HEK293T (cell line): ENCODE results near the gene AP3B1.

Experiments used
- CTCF ChIA-PET: fragments of 350-600 bp; formaldehyde crosslinking; extraction: SDS; loops from one replicate; lab custom pipeline; 2021; ENCODE audit warnings: antibody characterized with exemption, inconsistent platforms; lab: Yijun Ruan, JAX
- POLR2A ChIA-PET: fragments of 350-600 bp; formaldehyde crosslinking; extraction: SDS; loops from one replicate; lab custom pipeline; 2020; ENCODE audit warnings: antibody characterized with exemption, inconsistent platforms; lab: Yijun Ruan, JAX
- DNase-seq: peaks from one replicate; pipeline ENCODE4 v3.0.0; 2012; ENCODE audit warnings: mixed read lengths; ENCODE audit errors: extremely low spot score
- ARNT ChIP-seq: fragments of 450-650 bp; IDR thresholded peaks from 2 replicates; pipeline ENCODE4 v1.6.1; 2017; ENCODE audit warnings: mild to moderate bottlenecking
- BHLHE40 ChIP-seq: fragments of 450-650 bp; IDR thresholded peaks from 2 replicates; pipeline ENCODE4 v1.6.1; 2016; ENCODE audit warnings: mild to moderate bottlenecking, moderate library complexity, borderline replicate concordance
- CTBP1 ChIP-seq: fragments of 450-650 bp; IDR thresholded peaks from 2 replicates; pipeline ENCODE4 v1.6.1; 2016; ENCODE audit warnings: borderline replicate concordance
- ELF4 ChIP-seq: fragments of 450-650 bp; IDR thresholded peaks from 2 replicates; pipeline ENCODE4 v1.6.1; 2017; ENCODE audit warnings: antibody characterized with exemption
- FOXA1 ChIP-seq: fragments of 450-650 bp; IDR thresholded peaks from 2 replicates; pipeline ENCODE4 v1.6.1; 2016; ENCODE audit warnings: mild to moderate bottlenecking
- FOXK2 ChIP-seq: fragments of 450-650 bp; IDR thresholded peaks from 2 replicates; pipeline ENCODE4 v1.6.1; 2016; ENCODE audit warnings: mild to moderate bottlenecking
- FOXM1 ChIP-seq: fragments of 450-650 bp; IDR thresholded peaks from 2 replicates; pipeline ENCODE4 v1.6.1; 2017; ENCODE audit warnings: mild to moderate bottlenecking, borderline replicate concordance
- HDGF ChIP-seq: fragments of 450-650 bp; IDR thresholded peaks from 2 replicates; pipeline ENCODE4 v1.6.1; 2017; ENCODE audit warnings: antibody characterized with exemption, borderline replicate concordance
- L3MBTL2 ChIP-seq: fragments of 450-650 bp; conservative IDR thresholded peaks from 2 replicates; pipeline ENCODE4 v1.6.1; 2016; ENCODE audit warnings: mild to moderate bottlenecking
- LEF1 ChIP-seq: fragments of 450-650 bp; IDR thresholded peaks from 2 replicates; pipeline ENCODE4 v1.6.1; 2017; ENCODE audit warnings: mild to moderate bottlenecking, borderline replicate concordance
- NFRKB ChIP-seq: fragments of 450-650 bp; IDR thresholded peaks from 2 replicates; pipeline ENCODE4 v1.6.1; 2016; ENCODE audit warnings: mild to moderate bottlenecking, moderate library complexity
- SP1 ChIP-seq: fragments of 450-650 bp; IDR thresholded peaks from 2 replicates; pipeline ENCODE4 v1.6.1; 2017
- SUZ12 ChIP-seq: fragments of 450-650 bp; IDR thresholded peaks from 2 replicates; pipeline ENCODE4 v1.6.1; 2016; ENCODE audit warnings: mild to moderate bottlenecking
- TARDBP ChIP-seq: fragments of 450-650 bp; IDR thresholded peaks from 2 replicates; pipeline ENCODE4 v1.6.1; 2016
- ZNF384 ChIP-seq: fragments of 450-650 bp; IDR thresholded peaks from 2 replicates; pipeline ENCODE4 v1.6.1; 2016
- TF ChIP-seq, protein P1 (sequence below): fragments of 450-650 bp; IDR thresholded peaks from 2 replicates; pipeline ENCODE4 v1.6.1; 2016

The AP3B1 gene

DNA sequence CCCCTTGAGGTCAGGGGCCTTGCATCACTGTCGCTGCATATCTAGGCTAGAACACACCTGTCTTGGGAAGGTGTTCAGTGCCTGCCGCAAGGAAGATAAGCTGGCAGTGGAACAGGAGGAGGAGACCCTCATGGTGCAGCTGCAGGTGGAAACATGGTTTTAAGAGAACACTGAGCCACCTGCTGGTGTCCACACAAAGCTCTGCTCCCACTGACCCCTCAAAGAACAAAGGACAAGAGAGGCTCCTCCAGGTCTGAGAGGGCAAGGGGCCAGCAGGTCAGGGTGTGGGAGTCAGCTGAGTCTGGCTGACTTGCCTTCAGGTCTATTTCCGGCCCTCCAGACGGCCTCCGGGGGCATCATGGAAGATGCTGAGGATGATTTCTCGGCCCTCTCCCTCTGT is 308.2 kb downstream of the AP3B1 start:
- ChIA-PET CTCF (interaction anchor here (0.7 kb wide), 1 partner anchor 157 kb away, joined by 3 read pairs; no protein-coding TSS in a partner anchor), POLR2A (no interaction called here)
- TF ChIP-seq L3MBTL2 (no peak), SP1 (no peak), BHLHE40 (no peak), SUZ12 (no peak), LEF1 (no peak), NFRKB (no peak), HDGF (no peak), CTBP1 (no peak), ELF4 (no peak), FOXA1 (no peak), ZNF384 (no peak), ARNT (no peak), FOXK2 (no peak)
- DNase-seq = no peak

DNA sequence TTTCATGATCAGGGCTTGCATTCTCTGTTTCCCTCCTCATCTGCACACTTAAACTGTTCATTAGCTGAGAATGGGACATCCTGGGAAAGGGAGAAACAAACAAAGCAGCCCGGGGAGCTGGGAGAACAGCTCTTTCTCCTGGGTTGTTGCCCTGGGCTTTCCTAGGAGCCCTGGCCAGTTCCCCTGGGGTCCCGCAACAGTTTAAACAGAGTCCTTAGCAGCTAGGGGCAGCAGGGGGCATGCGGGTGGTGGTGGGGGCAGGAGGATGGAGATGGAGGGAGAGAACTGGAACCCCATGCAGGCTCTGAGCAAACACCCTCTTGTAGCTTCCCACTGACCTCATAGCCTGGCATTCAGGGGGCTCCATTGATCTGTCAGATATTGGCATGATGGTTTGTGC is 309.3 kb downstream of the AP3B1 start:
- ChIA-PET CTCF (interaction anchor here (0.6 to 1.1 kb wide), 3 partner anchors 9 to 165 kb away, joined by 4 to 6 read pairs (median 4); no protein-coding TSS in a partner anchor), POLR2A (interaction anchor here (0.9 to 2.0 kb wide), 5 partner anchors 9 to 355 kb away, joined by 3 to 8 read pairs (median 5); no protein-coding TSS in a partner anchor)
- TF ChIP-seq CTBP1 = no peak
- TF ChIP-seq SUZ12 = no peak
- TF ChIP-seq FOXA1 = no peak
- TF ChIP-seq ARNT = no peak
- TF ChIP-seq ZNF384 = no peak
- no peak for TF ChIP-seq HDGF
- TF ChIP-seq FOXK2 = no peak
- no peak for TF ChIP-seq LEF1
- no peak for DNase-seq

DNA sequence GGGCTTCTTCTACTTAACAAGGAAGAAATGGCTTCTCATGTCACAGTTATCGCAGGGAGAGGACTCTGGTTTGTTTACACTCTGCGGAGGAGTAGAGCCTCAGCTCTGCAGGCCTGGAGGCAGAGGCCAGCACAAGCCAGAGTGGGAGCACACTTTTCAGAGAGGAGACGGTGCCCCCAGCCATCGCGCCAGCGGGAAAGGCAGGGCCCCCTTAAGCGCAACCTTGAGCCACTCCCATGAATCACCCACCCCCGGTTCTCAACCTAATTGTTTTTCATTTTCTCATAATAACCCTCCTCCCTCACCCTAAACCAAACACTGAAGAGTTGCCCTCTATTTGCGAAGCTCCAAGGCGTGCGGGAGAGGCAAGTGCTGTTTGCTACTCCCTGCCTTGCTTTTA is 309.9 kb downstream of the AP3B1 start:
- peak; percentile 38 for DNase-seq
- TF ChIP-seq CTBP1 (no peak), L3MBTL2 (peak; percentile 26; the same call in 1 of the 2 replicates)
- POLR2A ChIA-PET = interaction anchor here (0.9 to 2.0 kb wide), 5 partner anchors 8 to 354 kb away, joined by 3 to 8 read pairs (median 5); no protein-coding TSS in a partner anchor
- CTCF ChIA-PET = interaction anchor here (0.9 to 1.2 kb wide), 3 partner anchors 8 to 105 kb away, joined by 4 to 6 read pairs (median 4); no protein-coding TSS in a partner anchor

DNA sequence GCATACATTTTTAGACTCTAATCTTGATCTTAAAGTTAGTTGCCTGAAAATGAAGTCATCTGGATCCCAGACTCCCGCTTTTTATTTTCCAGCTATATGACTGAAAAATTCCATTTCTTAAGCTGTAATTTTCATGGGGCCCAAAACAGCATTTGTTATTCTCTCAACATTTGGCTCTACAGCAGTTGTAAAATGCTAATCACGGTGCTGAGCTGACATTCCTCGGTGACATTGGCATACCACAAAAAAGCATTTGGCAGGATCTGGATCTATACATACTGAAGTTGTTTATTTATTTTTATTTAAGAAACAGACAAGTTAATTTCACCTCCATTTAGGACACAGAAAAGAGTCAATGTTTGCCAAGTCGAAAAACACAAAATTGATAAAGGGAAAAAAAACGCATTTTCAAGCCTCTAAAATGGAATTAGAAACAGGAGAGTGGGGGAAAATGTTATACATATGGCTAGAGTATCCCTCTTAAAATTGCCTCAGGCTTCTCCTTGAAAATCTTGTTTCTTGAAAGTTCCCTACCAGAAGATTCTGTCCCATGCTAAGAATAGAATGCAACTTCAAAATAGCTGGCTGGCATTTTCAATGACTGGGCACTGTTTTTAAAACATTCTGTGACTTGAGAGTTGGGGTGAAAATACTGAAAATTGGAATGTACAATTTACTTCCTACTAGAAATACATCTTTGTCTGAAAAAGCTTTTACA is 310.9 kb downstream of the AP3B1 start:
- ChIA-PET POLR2A (interaction anchor here (1.1 to 2.0 kb wide), 2 partner anchors 8 to 353 kb away, joined by 3 to 6 read pairs; no protein-coding TSS in a partner anchor), CTCF (interaction anchor here (0.7 to 1.2 kb wide), 2 partner anchors 104 to 286 kb away, joined by 4 to 7 read pairs; no protein-coding TSS in a partner anchor)
- TF ChIP-seq TARDBP (no peak), LEF1 (no peak), HDGF (no peak), NFRKB (no peak), BHLHE40 (no peak), CTBP1 (no peak), FOXK2 (no peak), L3MBTL2 (no peak), SUZ12 (no peak), FOXM1 (no peak)
- no peak for DNase-seq

DNA sequence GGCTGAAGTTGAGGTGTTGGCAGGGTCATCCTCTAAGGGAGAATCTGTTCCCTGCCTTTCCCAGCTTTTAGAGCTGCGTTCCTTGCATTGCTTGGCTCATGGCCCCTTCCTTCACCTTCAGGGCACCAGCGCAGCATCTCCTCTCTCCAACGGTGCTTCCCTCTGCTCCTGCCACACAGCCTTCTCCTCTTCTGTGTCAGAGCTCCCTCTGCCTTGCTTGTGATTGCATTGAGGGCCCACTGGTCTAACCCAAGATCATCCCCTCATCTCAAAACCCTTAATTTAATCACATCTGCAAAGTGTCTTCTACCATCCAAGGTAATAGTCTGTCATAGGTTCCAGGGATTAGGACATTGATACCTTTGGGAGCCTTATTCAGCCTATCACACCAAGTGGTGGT is 312.7 kb downstream of the AP3B1 start:
- CTCF ChIA-PET = interaction anchor here (0.5 kb wide), 1 partner anchor 147 kb away, joined by 3 read pairs; no protein-coding TSS in a partner anchor
- POLR2A ChIA-PET = no interaction called here
- TF ChIP-seq NFRKB = no peak
- TF ChIP-seq L3MBTL2 = no peak
- TF ChIP-seq, protein P1, sequence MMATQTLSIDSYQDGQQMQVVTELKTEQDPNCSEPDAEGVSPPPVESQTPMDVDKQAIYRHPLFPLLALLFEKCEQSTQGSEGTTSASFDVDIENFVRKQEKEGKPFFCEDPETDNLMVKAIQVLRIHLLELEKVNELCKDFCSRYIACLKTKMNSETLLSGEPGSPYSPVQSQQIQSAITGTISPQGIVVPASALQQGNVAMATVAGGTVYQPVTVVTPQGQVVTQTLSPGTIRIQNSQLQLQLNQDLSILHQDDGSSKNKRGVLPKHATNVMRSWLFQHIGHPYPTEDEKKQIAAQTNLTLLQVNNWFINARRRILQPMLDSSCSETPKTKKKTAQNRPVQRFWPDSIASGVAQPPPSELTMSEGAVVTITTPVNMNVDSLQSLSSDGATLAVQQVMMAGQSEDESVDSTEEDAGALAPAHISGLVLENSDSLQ = no peak
- no peak for TF ChIP-seq FOXK2
- no peak for TF ChIP-seq LEF1
- no peak for TF ChIP-seq ZNF384
- no peak for TF ChIP-seq FOXM1
- TF ChIP-seq TARDBP = no peak
- no peak for TF ChIP-seq BHLHE40
- TF ChIP-seq ARNT = no peak
- no peak for DNase-seq

DNA sequence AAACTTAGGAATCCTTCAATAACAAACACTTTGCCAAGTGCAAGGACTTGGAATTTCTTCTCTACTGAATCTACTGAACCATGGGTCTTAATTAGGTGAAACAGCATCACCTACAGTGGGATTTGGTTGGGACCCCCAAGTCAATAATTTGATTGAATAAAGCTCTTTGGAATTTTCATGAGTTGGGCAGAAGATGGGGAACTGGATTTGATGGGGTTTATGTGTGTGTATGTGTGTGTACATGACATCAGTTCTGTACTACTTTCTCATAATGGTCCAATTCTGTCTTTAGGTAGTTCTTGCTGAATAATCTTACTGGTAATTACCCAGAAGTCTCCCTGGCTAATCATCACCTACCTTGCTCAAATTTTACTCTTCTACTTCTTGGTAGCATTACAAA is 319.9 kb downstream of the AP3B1 start:
- POLR2A ChIA-PET = interaction anchor here (2.1 kb wide), 1 partner anchor 10 kb away, joined by 6 read pairs; no protein-coding TSS in a partner anchor
- no peak for DNase-seq
- TF ChIP-seq FOXK2 (no peak), ELF4 (no peak), HDGF (no peak), SUZ12 (no peak), TARDBP (no peak), BHLHE40 (no peak), L3MBTL2 (no peak), LEF1 (no peak), CTBP1 (no peak), FOXM1 (no peak), ZNF384 (no peak), FOXA1 (no peak), NFRKB (no peak), SP1 (no peak), ARNT (no peak)
- TF ChIP-seq, protein P1 = no peak
- CTCF ChIA-PET = interaction anchor here (0.6 kb wide), 1 partner anchor 189 kb away, joined by 3 read pairs; no protein-coding TSS in a partner anchor
